Neural cell (in vitro differentiated cells): ENCODE results near the gene CASKIN2. TPM values are rescaled to one million over a fixed set of nuclear protein-coding genes. Genes with fewer than 3 reads are reported as not detected.
"Not testable (repeated sequence)": the region's sequence is repeated elsewhere in the genome, so short reads cannot be mapped to it uniquely, and the experiment has no call there.

Experiments used
- H2AFZ ChIP-seq: fragments of 200-600, 300-800 bp; sonication (generic), shearing (Covaris generic); 2 replicates; pipeline ENCODE4 v1.6.0; 2014; ENCODE audit warnings: low read depth, mild to moderate bottlenecking, antibody characterized with exemption, low read length, moderate library complexity
- H3F3A ChIP-seq: fragments of 200-600 bp; shearing (Covaris generic); 2 replicates; pipeline ENCODE4 v1.6.1; 2016; ENCODE audit warnings: mild to moderate bottlenecking, moderate library complexity, mixed read lengths, antibody characterized with exemption, low read length; ENCODE audit not compliant: insufficient read depth, poor library complexity, severe bottlenecking
- H3K27ac ChIP-seq: fragments of 200-600, 300-800 bp; sonication (generic), shearing (Covaris generic); 2 replicates; pipeline ENCODE4 v1.5.1; 2014; ENCODE audit warnings: mild to moderate bottlenecking, low read length, moderate library complexity
- H3K27me3 ChIP-seq: fragments of 300-800, 200-600 bp; sonication (generic), shearing (Covaris generic); 2 replicates; pipeline ENCODE4 v1.6.0; 2014; ENCODE audit warnings: mild to moderate bottlenecking, low read depth, low read length, moderate library complexity; ENCODE audit not compliant: insufficient read depth
- H3K36me3 ChIP-seq: fragments of 300-800, 200-600 bp; sonication (generic), shearing (Covaris generic); 2 replicates; pipeline ENCODE4 v1.5.1; 2014; ENCODE audit warnings: mild to moderate bottlenecking, antibody characterized with exemption, low read length, moderate library complexity; ENCODE audit not compliant: insufficient read depth
- H3K4me2 ChIP-seq: fragments of 300-800, 200-600 bp; sonication (generic), shearing (Covaris generic); 2 replicates; pipeline ENCODE4 v1.6.0; 2014; ENCODE audit warnings: mild to moderate bottlenecking, low read length
- H3K4me3 ChIP-seq: fragments of 300-800, 200-600 bp; sonication (generic), shearing (Covaris generic); 2 replicates; pipeline ENCODE4 v1.5.1; 2014; ENCODE audit warnings: mild to moderate bottlenecking, low read length, moderate library complexity
- H3K79me2 ChIP-seq: fragments of 200-600 bp; shearing (Covaris generic); replicated peaks from 2 replicates; pipeline ENCODE4 v1.6.0; 2014; ENCODE audit warnings: mild to moderate bottlenecking, low read length, moderate library complexity; ENCODE audit not compliant: insufficient read depth
- H3K9ac ChIP-seq: fragments of 300-800, 200-600 bp; sonication (generic), shearing (Covaris generic); 2 replicates; pipeline ENCODE4 v1.6.1; 2016; ENCODE audit warnings: mild to moderate bottlenecking, low read length, mixed read lengths
- H3K9me2 ChIP-seq: fragments of 200-600 bp; shearing (Covaris generic); 2 replicates; pipeline ENCODE4 v1.6.1; 2016; ENCODE audit warnings: mild to moderate bottlenecking, low read length, mixed read lengths; ENCODE audit not compliant: insufficient read depth
- H3K9me3 ChIP-seq: fragments of 200-600, 300-800 bp; sonication (generic), shearing (Covaris generic); 2 replicates; pipeline ENCODE4 v1.6.1; 2016; ENCODE audit warnings: mild to moderate bottlenecking, mixed run types, low read length, moderate library complexity, mixed read lengths
- H4K20me1 ChIP-seq: fragments of 200-600 bp; shearing (Covaris generic); 2 replicates; pipeline ENCODE4 v1.6.1; 2016; ENCODE audit warnings: mild to moderate bottlenecking, mixed run types; ENCODE audit not compliant: insufficient read depth
- EP300 ChIP-seq: fragments of 450-650 bp; conservative IDR thresholded peaks from 2 replicates; pipeline ENCODE4 v1.6.1; 2014; ENCODE audit warnings: antibody characterized with exemption, mild to moderate bottlenecking, moderate library complexity; ENCODE audit not compliant: poor library complexity, severe bottlenecking
- EZH2 ChIP-seq: fragments of 200-600, 300-800 bp; shearing (Covaris generic), sonication (generic); IDR thresholded peaks from 2 replicates; pipeline ENCODE4 v1.6.1; 2014; ENCODE audit warnings: antibody characterized with exemption, low read length, borderline replicate concordance, mild to moderate bottlenecking; ENCODE audit not compliant: insufficient read depth, poor library complexity, severe bottlenecking
- MXI1 ChIP-seq: fragments of 450-650 bp; conservative IDR thresholded peaks from 2 replicates; pipeline ENCODE4 v1.6.1; 2014; ENCODE audit warnings: antibody characterized with exemption, mild to moderate bottlenecking; ENCODE audit not compliant: poor library complexity, severe bottlenecking
- POLR2AphosphoS5 ChIP-seq: IDR thresholded peaks from 2 replicates; pipeline ENCODE4 v1.6.1; 2012
- RAD21 ChIP-seq: fragments of 450-650 bp; conservative IDR thresholded peaks from 2 replicates; pipeline ENCODE4 v1.6.1; 2014; ENCODE audit warnings: antibody characterized with exemption, mild to moderate bottlenecking, moderate library complexity
- SMC3 ChIP-seq: fragments of 450-650 bp; conservative IDR thresholded peaks from 2 replicates; pipeline ENCODE4 v1.6.1; 2014; ENCODE audit warnings: antibody characterized with exemption, mild to moderate bottlenecking, moderate library complexity; ENCODE audit not compliant: poor library complexity
- TAF1 ChIP-seq: IDR thresholded peaks from 2 replicates; pipeline ENCODE4 v1.6.1; 2012; ENCODE audit warnings: low read depth
- polyA plus RNA-seq: library from polyadenylated mRNA; depleted of rRNA; stranded (reverse); fragments of >200 nt; gene quantifications from 2 replicates; pipeline ENCODE4 v1.2.3, GENCODE V29; 2014
- TF ChIP-seq, protein P1 (sequence below): IDR thresholded peaks from 2 replicates; pipeline ENCODE4 v1.6.1; 2012; ENCODE audit warnings: borderline replicate concordance
- TF ChIP-seq, protein P2 (sequence below): fragments of 450-650 bp; IDR thresholded peaks from 2 replicates; pipeline ENCODE4 v1.5.1; 2014; ENCODE audit warnings: antibody characterized with exemption, mild to moderate bottlenecking, moderate library complexity; ENCODE audit not compliant: poor library complexity, severe bottlenecking

CASKIN2 gene
- polyA plus RNA-seq, 1 donor from 2014 or later, result 2.8 TPM

DNA sequence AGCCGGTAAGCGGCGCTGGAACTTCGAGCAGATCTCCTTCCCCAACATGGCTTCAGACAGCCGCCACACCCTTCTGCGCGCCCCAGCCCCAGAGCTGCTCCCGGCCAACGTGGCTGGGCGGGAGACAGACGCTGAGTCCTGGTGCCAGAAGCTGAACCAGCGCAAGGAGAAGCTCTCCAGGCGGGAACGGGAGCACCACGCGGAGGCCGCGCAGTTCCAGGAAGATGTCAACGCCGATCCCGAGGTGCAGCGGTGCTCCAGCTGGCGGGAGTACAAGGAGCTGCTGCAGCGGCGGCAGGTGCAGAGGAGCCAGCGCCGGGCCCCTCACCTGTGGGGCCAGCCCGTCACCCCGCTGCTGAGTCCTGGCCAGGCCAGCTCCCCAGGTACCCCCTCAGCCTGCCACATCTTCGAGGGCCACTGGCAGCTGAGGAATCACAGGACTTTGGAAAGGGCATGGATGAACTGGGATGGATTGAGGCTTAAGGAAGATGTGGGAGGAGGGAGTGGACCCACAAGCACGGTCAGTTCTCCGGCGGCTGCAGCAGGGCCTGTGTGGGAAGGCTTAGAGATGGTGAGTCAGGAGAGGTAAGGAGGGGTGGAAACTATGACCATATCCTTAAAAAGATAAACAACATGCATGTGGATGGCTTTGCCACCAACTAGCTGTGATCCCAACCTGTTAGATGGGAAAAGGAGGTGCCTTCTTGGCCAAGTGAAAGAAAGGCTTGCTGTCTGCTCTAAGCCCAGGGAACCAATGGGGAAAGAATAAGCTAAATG lies 6.8 kb upstream of the CASKIN2 start:
- Histone ChIP-seq H2AFZ (no peak overlapping the region), H3F3A (no peaks in the 10 kb centered on the region), H3K79me2 (no peaks in the 10 kb centered on the region), H3K9ac (no peak overlapping the region), H3K4me3 (no peak overlapping the region), H3K27me3 (peaks cover 29% of the 10 kb centered on the region), H3K4me2 (no peak overlapping the region), H3K9me3 (no peaks in the 10 kb centered on the region), H3K9me2 (no peaks in the 10 kb centered on the region), H3K27ac (no peak overlapping the region), H4K20me1 (no peaks in the 10 kb centered on the region), H3K36me3 (no peaks in the 10 kb centered on the region)
- no peak for TF ChIP-seq MXI1
- TF ChIP-seq EP300, result no peak
- TF ChIP-seq, protein P1, sequence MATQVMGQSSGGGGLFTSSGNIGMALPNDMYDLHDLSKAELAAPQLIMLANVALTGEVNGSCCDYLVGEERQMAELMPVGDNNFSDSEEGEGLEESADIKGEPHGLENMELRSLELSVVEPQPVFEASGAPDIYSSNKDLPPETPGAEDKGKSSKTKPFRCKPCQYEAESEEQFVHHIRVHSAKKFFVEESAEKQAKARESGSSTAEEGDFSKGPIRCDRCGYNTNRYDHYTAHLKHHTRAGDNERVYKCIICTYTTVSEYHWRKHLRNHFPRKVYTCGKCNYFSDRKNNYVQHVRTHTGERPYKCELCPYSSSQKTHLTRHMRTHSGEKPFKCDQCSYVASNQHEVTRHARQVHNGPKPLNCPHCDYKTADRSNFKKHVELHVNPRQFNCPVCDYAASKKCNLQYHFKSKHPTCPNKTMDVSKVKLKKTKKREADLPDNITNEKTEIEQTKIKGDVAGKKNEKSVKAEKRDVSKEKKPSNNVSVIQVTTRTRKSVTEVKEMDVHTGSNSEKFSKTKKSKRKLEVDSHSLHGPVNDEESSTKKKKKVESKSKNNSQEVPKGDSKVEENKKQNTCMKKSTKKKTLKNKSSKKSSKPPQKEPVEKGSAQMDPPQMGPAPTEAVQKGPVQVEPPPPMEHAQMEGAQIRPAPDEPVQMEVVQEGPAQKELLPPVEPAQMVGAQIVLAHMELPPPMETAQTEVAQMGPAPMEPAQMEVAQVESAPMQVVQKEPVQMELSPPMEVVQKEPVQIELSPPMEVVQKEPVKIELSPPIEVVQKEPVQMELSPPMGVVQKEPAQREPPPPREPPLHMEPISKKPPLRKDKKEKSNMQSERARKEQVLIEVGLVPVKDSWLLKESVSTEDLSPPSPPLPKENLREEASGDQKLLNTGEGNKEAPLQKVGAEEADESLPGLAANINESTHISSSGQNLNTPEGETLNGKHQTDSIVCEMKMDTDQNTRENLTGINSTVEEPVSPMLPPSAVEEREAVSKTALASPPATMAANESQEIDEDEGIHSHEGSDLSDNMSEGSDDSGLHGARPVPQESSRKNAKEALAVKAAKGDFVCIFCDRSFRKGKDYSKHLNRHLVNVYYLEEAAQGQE, result no peak
- TF ChIP-seq SMC3, result no peak
- TF ChIP-seq RAD21, result no peak
- no peak for TF ChIP-seq TAF1
- no peak for TF ChIP-seq EZH2
- TF ChIP-seq, protein P2, sequence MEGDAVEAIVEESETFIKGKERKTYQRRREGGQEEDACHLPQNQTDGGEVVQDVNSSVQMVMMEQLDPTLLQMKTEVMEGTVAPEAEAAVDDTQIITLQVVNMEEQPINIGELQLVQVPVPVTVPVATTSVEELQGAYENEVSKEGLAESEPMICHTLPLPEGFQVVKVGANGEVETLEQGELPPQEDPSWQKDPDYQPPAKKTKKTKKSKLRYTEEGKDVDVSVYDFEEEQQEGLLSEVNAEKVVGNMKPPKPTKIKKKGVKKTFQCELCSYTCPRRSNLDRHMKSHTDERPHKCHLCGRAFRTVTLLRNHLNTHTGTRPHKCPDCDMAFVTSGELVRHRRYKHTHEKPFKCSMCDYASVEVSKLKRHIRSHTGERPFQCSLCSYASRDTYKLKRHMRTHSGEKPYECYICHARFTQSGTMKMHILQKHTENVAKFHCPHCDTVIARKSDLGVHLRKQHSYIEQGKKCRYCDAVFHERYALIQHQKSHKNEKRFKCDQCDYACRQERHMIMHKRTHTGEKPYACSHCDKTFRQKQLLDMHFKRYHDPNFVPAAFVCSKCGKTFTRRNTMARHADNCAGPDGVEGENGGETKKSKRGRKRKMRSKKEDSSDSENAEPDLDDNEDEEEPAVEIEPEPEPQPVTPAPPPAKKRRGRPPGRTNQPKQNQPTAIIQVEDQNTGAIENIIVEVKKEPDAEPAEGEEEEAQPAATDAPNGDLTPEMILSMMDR, result no peak
- no peak for TF ChIP-seq POLR2AphosphoS5

DNA sequence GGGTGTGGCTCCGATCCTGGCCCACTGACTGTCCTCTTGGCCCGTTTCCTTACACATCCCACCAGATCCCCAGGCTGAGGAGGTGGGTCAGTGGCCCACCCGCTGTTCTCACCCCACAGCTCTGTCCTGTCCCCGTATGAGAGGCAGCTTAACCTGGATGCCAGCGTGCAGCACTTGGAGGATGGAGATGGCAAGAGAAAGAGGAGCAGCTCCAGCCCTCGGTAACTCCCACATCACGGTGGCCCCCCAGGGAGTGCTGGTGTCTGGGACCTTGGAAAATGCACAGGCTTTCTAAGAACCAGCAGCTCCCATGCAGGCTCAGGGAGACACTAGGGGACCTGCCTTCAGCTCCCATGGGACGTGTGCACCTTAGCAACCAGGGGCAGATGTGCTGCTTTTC lies 6.0 kb upstream of the CASKIN2 start:
- peaks cover 20% of the 10 kb centered on the region for H3K27me3 ChIP-seq
- H3K79me2 ChIP-seq, result no peaks in the 10 kb centered on the region
- no peak for TF ChIP-seq RAD21
- no peak for TF ChIP-seq TAF1
- TF ChIP-seq EZH2, result no peak
- TF ChIP-seq POLR2AphosphoS5, result no peak
- TF ChIP-seq EP300, result no peak
- TF ChIP-seq MXI1, result no peak
- TF ChIP-seq, protein P1, result no peak
- TF ChIP-seq, protein P2, result no peak
- no peak for TF ChIP-seq SMC3
- no peaks in the 10 kb centered on the region for H3K36me3 ChIP-seq
- no peaks in the 10 kb centered on the region for H3F3A ChIP-seq
- no peak overlapping the region for H2AFZ ChIP-seq
- H3K27ac ChIP-seq, result no peak overlapping the region
- no peak overlapping the region for H3K4me3 ChIP-seq
- no peak overlapping the region for H3K4me2 ChIP-seq
- H3K9ac ChIP-seq, result no peak overlapping the region
- no peaks in the 10 kb centered on the region for H3K9me3 ChIP-seq
- H4K20me1 ChIP-seq, result no peaks in the 10 kb centered on the region
- H3K9me2 ChIP-seq, result no peaks in the 10 kb centered on the region

DNA sequence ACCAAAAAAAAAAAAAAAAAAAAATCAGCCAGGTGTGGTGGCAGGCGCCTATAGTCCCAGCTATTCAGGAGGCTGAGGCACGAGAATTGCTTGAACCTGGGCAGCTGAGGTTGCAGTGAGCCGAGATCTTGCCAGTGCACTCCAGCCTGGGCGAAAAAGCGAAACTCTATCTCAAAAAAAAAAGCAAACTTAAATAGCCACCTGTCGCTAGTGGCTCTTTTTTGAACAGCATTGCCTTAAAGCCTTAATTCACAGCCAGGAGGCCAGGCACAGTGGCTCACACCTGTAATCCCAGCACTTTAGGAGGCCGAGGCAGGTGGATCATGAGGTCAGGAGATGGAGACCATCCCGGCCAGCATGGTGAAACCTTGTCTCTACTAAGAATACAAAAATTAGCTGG lies 5.1 kb upstream of the CASKIN2 start:
- not testable (repeated sequence) for H3K27ac ChIP-seq, H3K36me3 ChIP-seq, H3K9me2 ChIP-seq, H3K4me3 ChIP-seq, H3F3A ChIP-seq, H3K9ac ChIP-seq, H3K4me2 ChIP-seq, H4K20me1 ChIP-seq, H3K79me2 ChIP-seq, H3K9me3 ChIP-seq, H2AFZ ChIP-seq
- H3K27me3 ChIP-seq, result peaks cover 14% of the 10 kb centered on the region
